H1 (cell line): ENCODE data around the gene SEMA3A. TPM values are rescaled to one million over a fixed set of nuclear protein-coding genes. Genes with fewer than 3 reads are reported as not detected.

Source experiments
- CTCF ChIA-PET: fragments of 300-600 bp; sonication (Branson Sonifier 250); formaldehyde crosslinking; loops from one replicate; lab custom pipeline; 2021; ENCODE audit not compliant: partially characterized antibody; lab: Charles Lee
- POLR2A ChIA-PET: fragments of 300-600 bp; sonication (Branson Sonifier 250); formaldehyde crosslinking; loops from one replicate; lab custom pipeline; 2021; ENCODE audit warnings: inconsistent platforms; ENCODE audit not compliant: partially characterized antibody; lab: Charles Lee
- DNase-seq, 2 experiments: peaks; one replicate each; pipeline versions ENCODE4 v3.0.0 to v3.0.0-alpha.2; 2010 to 2022; ENCODE audit warnings: low spot score in 2 of 2, low read depth in 1 of 2, mixed read lengths in 1 of 2
- FAIRE-seq: peaks from 2 replicates; lab custom pipeline; 2011; peaks lifted over from hg19 to GRCh38; lab: Jason Lieb, UNC
- H2AFZ ChIP-seq: 2 replicates; pipeline ENCODE4 v1.8.1; 2012; ENCODE audit warnings: low read length, inconsistent platforms
- H2AK5ac ChIP-seq: 2 replicates; pipeline ENCODE4 v1.6.1; 2013; ENCODE audit warnings: low read depth, low read length
- H2BK120ac ChIP-seq: replicated peaks from 2 replicates; pipeline ENCODE3; 2013; ENCODE audit warnings: low read depth, low read length, inconsistent platforms
- H2BK12ac ChIP-seq: 2 replicates; pipeline ENCODE4 v1.6.1; 2013; ENCODE audit warnings: low read depth, low read length
- H2BK15ac ChIP-seq: 2 replicates; pipeline ENCODE4 v1.6.1; 2013; ENCODE audit warnings: low read length
- H2BK20ac ChIP-seq: 2 replicates; pipeline ENCODE4 v1.6.1; 2013; ENCODE audit warnings: low read length
- H2BK5ac ChIP-seq: 2 replicates; pipeline ENCODE4 v1.6.1; 2013; ENCODE audit warnings: low read depth, low read length
- H3K14ac ChIP-seq: 2 replicates; pipeline ENCODE4 v1.6.1; 2013; ENCODE audit warnings: inconsistent platforms; ENCODE audit not compliant: insufficient read length
- H3K18ac ChIP-seq: 2 replicates; pipeline ENCODE4 v1.6.1; 2013; ENCODE audit warnings: low read length; ENCODE audit errors: extremely low read depth
- H3K23ac ChIP-seq: 2 replicates; pipeline ENCODE4 v1.6.1; 2013; ENCODE audit warnings: inconsistent platforms; ENCODE audit not compliant: insufficient read length
- H3K23me2 ChIP-seq: 2 replicates; pipeline ENCODE4 v1.6.1; 2013; ENCODE audit warnings: low read depth, low read length
- H3K27ac ChIP-seq: 2 replicates; pipeline ENCODE4 v1.6.1; 2011; ENCODE audit warnings: low read depth, low read length, inconsistent platforms
- H3K27me3 ChIP-seq, 4 experiments: replicated peaks in 1 of 4; 1 replicate in 1 of 4; 2 replicates in 3 of 4; pipeline versions ENCODE4 v1.6.1 to v1.8.1; 2011 to 2013; ENCODE audit warnings: low read length in 3 of 4, mild to moderate bottlenecking in 3 of 4, inconsistent platforms in 2 of 4, mixed read lengths in 2 of 4, moderate library complexity in 1 of 4; ENCODE audit not compliant: control insufficient read depth in 3 of 4, insufficient read depth in 3 of 4; ENCODE audit errors: extremely low read depth in 1 of 4
- H3K36me3 ChIP-seq, 4 experiments: 2 replicates each; pipeline versions ENCODE4 v1.6.1 to v1.8.1; 2011 to 2013; ENCODE audit warnings: mild to moderate bottlenecking in 4 of 4, low read length in 3 of 4, moderate library complexity in 2 of 4, control low read depth in 1 of 4, inconsistent platforms in 1 of 4; ENCODE audit not compliant: insufficient read depth in 4 of 4, control insufficient read depth in 2 of 4
- H3K4ac ChIP-seq: replicated peaks from 2 replicates; pipeline ENCODE3; 2013; ENCODE audit warnings: low read length, low read depth, mixed read lengths, inconsistent platforms; ENCODE audit not compliant: insufficient read length
- H3K4me1 ChIP-seq, 4 experiments: replicated peaks in 1 of 4; 1 replicate in 1 of 4; 2 replicates in 3 of 4; pipeline versions ENCODE4 v1.6.1 to v1.8.1; 2011 to 2013; ENCODE audit warnings: low read length in 3 of 4, inconsistent platforms in 2 of 4, mixed read lengths in 1 of 4; ENCODE audit not compliant: insufficient read depth in 4 of 4, control insufficient read depth in 3 of 4
- H3K4me2 ChIP-seq, 2 experiments: 2 replicates each; pipeline versions ENCODE4 v1.6.1 to v1.8.1; 2011 to 2013; ENCODE audit warnings: low read depth in 2 of 2, low read length in 2 of 2, control low read depth in 1 of 2, inconsistent platforms in 1 of 2, mild to moderate bottlenecking in 1 of 2; ENCODE audit not compliant: insufficient read depth in 1 of 2
- H3K4me3 ChIP-seq, 4 experiments: fragments of 200-600, 300-600 bp in 1 of 4; sonication (generic), shearing (Covaris generic), sonication (Bioruptor Twin) in 1 of 4; 2 replicates each; pipeline versions ENCODE4 v1.5.1 to v1.8.1; 2011 to 2016; ENCODE audit warnings: low read length in 4 of 4, low read depth in 3 of 4, control low read depth in 2 of 4, inconsistent platforms in 2 of 4, mild to moderate bottlenecking in 2 of 4, mixed read lengths in 1 of 4, moderate library complexity in 1 of 4; ENCODE audit not compliant: insufficient read depth in 2 of 4; ENCODE audit errors: extremely low read depth in 1 of 4
- H3K56ac ChIP-seq: replicated peaks from 2 replicates; pipeline ENCODE3; 2013; ENCODE audit warnings: low read depth, mild to moderate bottlenecking, mixed read lengths, low read length, inconsistent platforms; ENCODE audit not compliant: insufficient read length
- H3K79me1 ChIP-seq: 2 replicates; pipeline ENCODE4 v1.6.1; 2013; ENCODE audit warnings: low read depth, low read length, control low read depth
- H3K79me2 ChIP-seq, 2 experiments: 2 replicates each; pipeline versions ENCODE4 v1.6.1 to v1.8.1; 2012 to 2013; ENCODE audit warnings: low read length in 2 of 2, mild to moderate bottlenecking in 2 of 2, inconsistent platforms in 1 of 2; ENCODE audit not compliant: insufficient read depth in 2 of 2, control insufficient read depth in 1 of 2
- H3K9ac ChIP-seq, 4 experiments: replicated peaks in 1 of 4; 1 replicate in 1 of 4; 2 replicates in 3 of 4; pipeline versions ENCODE4 v1.6.1 to v1.8.1; 2011 to 2013; ENCODE audit warnings: low read depth in 3 of 4, low read length in 3 of 4, control low read depth in 2 of 4, mild to moderate bottlenecking in 2 of 4, moderate library complexity in 2 of 4, inconsistent platforms in 1 of 4; ENCODE audit errors: extremely low read depth in 1 of 4
- H3K9me3 ChIP-seq, 2 experiments: 2 replicates each; pipeline versions ENCODE4 v1.6.1 to v1.8.1; 2012 to 2013; ENCODE audit warnings: mild to moderate bottlenecking in 2 of 2, moderate library complexity in 2 of 2, control low read depth in 1 of 2, inconsistent platforms in 1 of 2, low read depth in 1 of 2, low read length in 1 of 2, mixed read lengths in 1 of 2; ENCODE audit not compliant: insufficient read depth in 2 of 2
- H4K20me1 ChIP-seq, 2 experiments: replicated peaks in 1 of 2; 2 replicates each; pipeline versions ENCODE3 to v1.8.1; 2011 to 2013; ENCODE audit warnings: inconsistent platforms in 2 of 2, low read length in 2 of 2, mild to moderate bottlenecking in 1 of 2; ENCODE audit not compliant: insufficient read depth in 2 of 2, control insufficient read depth in 1 of 2
- H4K5ac ChIP-seq: 2 replicates; pipeline ENCODE4 v1.6.1; 2013; ENCODE audit warnings: low read length, low read depth, mixed read lengths, inconsistent platforms; ENCODE audit not compliant: insufficient read length
- H4K8ac ChIP-seq: 2 replicates; pipeline ENCODE4 v1.8.0; 2013; ENCODE audit warnings: mild to moderate bottlenecking, moderate library complexity, low read length, inconsistent platforms; ENCODE audit not compliant: insufficient read depth; ENCODE audit errors: extremely low read depth
- H4K91ac ChIP-seq: replicated peaks from 2 replicates; pipeline ENCODE3; 2013; ENCODE audit warnings: low read length, mixed read lengths, inconsistent platforms; ENCODE audit not compliant: insufficient read length
- BRCA1 ChIP-seq: IDR thresholded peaks from 2 replicates; pipeline ENCODE4 v1.6.1; 2012; ENCODE audit warnings: low read depth, low read length, improper control_type of control experiment
- CTBP2 ChIP-seq: IDR thresholded peaks from 2 replicates; pipeline ENCODE4 v1.7.0; 2011; ENCODE audit warnings: borderline replicate concordance, mild to moderate bottlenecking, moderate library complexity, mixed read lengths, low read length; ENCODE audit not compliant: insufficient read depth, insufficient read length
- KDM1A ChIP-seq: fragments of 200-600, 300-600 bp; sonication (generic); IDR thresholded peaks from 2 replicates; pipeline ENCODE4 v1.7.1; 2016; ENCODE audit warnings: mild to moderate bottlenecking, low read length, borderline replicate concordance
- NRF1 ChIP-seq: IDR thresholded peaks from 2 replicates; pipeline ENCODE4 v1.6.1; 2011; ENCODE audit warnings: mild to moderate bottlenecking, low read depth, low read length, improper control_type of control experiment
- RAD21 ChIP-seq, 2 experiments: IDR thresholded peaks in 1 of 2; conservative IDR thresholded peaks in 1 of 2; 2 replicates each; pipeline ENCODE4 v1.6.1; 2011; ENCODE audit warnings: low read depth in 2 of 2, low read length in 2 of 2, improper control_type of control experiment in 1 of 2, inconsistent platforms in 1 of 2, mild to moderate bottlenecking in 1 of 2, moderate library complexity in 1 of 2
- RFX5 ChIP-seq: IDR thresholded peaks from 2 replicates; pipeline ENCODE4 v1.6.1; 2011; ENCODE audit warnings: low read depth, low read length, improper control_type of control experiment, borderline replicate concordance
- SAP30 ChIP-seq: fragments of 300-600 bp; sonication (generic); IDR thresholded peaks from 2 replicates; pipeline ENCODE4 v1.7.1; 2012; ENCODE audit warnings: low read length, moderate library complexity, mild to moderate bottlenecking, inconsistent platforms; ENCODE audit not compliant: insufficient read depth, insufficient replicate concordance
- WGBS, 2 experiments: shearing (Covaris generic) in 1 of 2; methylation state at CpG; one replicate each; pipeline versions ENCODE4 v1.1.6 to v1.1.7; 2013 to 2015; ENCODE audit warnings: low lambda C conversion rate in 2 of 2, mixed read lengths in 2 of 2, inconsistent platforms in 1 of 2, low coverage in 1 of 2, missing lambda C conversion rate in 1 of 2; ENCODE audit not compliant: insufficient replicate concordance in 2 of 2, insufficient coverage in 1 of 2, insufficient read length in 1 of 2; ENCODE audit errors: extremely low coverage in 1 of 2, missing lambda C conversion rate in 1 of 2; 5-methylcytosine and 5-hydroxymethylcytosine counted together
- polyA plus RNA-seq, 7 experiments: library from polyadenylated mRNA; depleted of rRNA in 3 of 7; stranded (reverse) in 5 of 7; unstranded in 2 of 7; fragments of >200 nt in 5 of 7; fragments of 200-250 nt in 2 of 7; gene quantifications; 1 replicate in 5 of 7; 2 replicates in 1 of 7; 4 replicates in 1 of 7; pipeline versions ENCODE4 v1.2.1 to v1.2.3, GENCODE V29; 2011 to 2013; ENCODE audit warnings: missing spikeins in 2 of 7, mixed read lengths in 2 of 7
- total RNA-seq: library from RNA; stranded (reverse); fragmentation: NEBNext Ultra II Directional; extraction: Animal tissue kit (Norgen Biotek cat#: 25700); gene quantifications from 2 replicates; pipeline ENCODE4 v1.2.1, GENCODE V29; 2021
- TF ChIP-seq, protein P1 (sequence below), 3 experiments: IDR thresholded peaks; 1 replicate in 2 of 3; 2 replicates in 1 of 3; pipeline versions ENCODE4 v1.5.1 to v1.6.1; 2011; ENCODE audit warnings: low read length in 3 of 3, mild to moderate bottlenecking in 3 of 3, inconsistent platforms in 2 of 3, low read depth in 1 of 3, moderate library complexity in 1 of 3; ENCODE audit not compliant: insufficient read depth in 1 of 3; ENCODE audit errors: control extremely low read depth in 1 of 3

Gene SEMA3A
- total and polyA plus RNA-seq, 2 of the 8 experiments (the other 6 are each of a cell fraction or from before 2014, with no cell fraction given), result 8.1 to 45.9 TPM

GRCh38 chr7:84073186-84073875 is 121.3 kb downstream of the SEMA3A start:
- POLR2A ChIA-PET, result no interaction called here
- Histone ChIP-seq H3K79me2 (peaks cover 0 to 3% of the 10 kb centered on the region in 2 experiments; a peak in 2 of 4 replicates), H3K23ac (no peak overlapping the region), H3K27me3 (no peaks in the 10 kb centered on the region), H3K27ac (no peak overlapping the region), H4K5ac (no peak overlapping the region), H3K23me2 (no peaks in the 10 kb centered on the region), H2BK20ac (no peak overlapping the region), H4K8ac (no peak overlapping the region), H2BK120ac (no peak overlapping the region), H3K14ac (no peak overlapping the region), H3K79me1 (no peaks in the 10 kb centered on the region), H2AFZ (no peak overlapping the region), H3K4me2 (no peak overlapping the region), H2AK5ac (no peak overlapping the region), H4K91ac (no peak overlapping the region), H2BK15ac (no peak overlapping the region), H3K4me1 (no peaks in the 10 kb centered on the region), H3K36me3 (no peaks in the 10 kb centered on the region; a peak in 1 of 8 replicates), H3K4ac (no peak overlapping the region), H3K56ac (no peak overlapping the region), H2BK12ac (no peak overlapping the region), H3K9me3 (no peaks in the 10 kb centered on the region), H2BK5ac (no peak overlapping the region), H3K4me3 (no peak overlapping the region), H4K20me1 (no peaks in the 10 kb centered on the region), H3K9ac (no peak overlapping the region), H3K18ac (no peak overlapping the region; the same call in 1 of the 2 replicates)
- CTCF ChIA-PET, result interaction anchor here (0.6 to 1.1 kb wide), 2 partner anchors 116 to 174 kb away, joined by 3 to 4 read pairs; no protein-coding TSS in a partner anchor
- WGBS, 2 experiments, result 81% methylated on average over 3 of the region's 3 CpGs; no CpG with 5 or more reads in 1 of the 2 experiments
- DNase-seq (no peak), FAIRE-seq (no peak)
- TF ChIP-seq RAD21 (IDR thresholded peaks at IDR 0.05 in 1 of 2, conservative IDR thresholded peaks at IDR 0.05 in 1 of 2; ENCODE audit: low read depth in 2 of 2, low read length in 2 of 2) (no peak), BRCA1 (no peak), RFX5 (no peak), CTBP2 (no peak), SAP30 (no peak), KDM1A (no peak), NRF1 (no peak)
- TF ChIP-seq, protein P1, sequence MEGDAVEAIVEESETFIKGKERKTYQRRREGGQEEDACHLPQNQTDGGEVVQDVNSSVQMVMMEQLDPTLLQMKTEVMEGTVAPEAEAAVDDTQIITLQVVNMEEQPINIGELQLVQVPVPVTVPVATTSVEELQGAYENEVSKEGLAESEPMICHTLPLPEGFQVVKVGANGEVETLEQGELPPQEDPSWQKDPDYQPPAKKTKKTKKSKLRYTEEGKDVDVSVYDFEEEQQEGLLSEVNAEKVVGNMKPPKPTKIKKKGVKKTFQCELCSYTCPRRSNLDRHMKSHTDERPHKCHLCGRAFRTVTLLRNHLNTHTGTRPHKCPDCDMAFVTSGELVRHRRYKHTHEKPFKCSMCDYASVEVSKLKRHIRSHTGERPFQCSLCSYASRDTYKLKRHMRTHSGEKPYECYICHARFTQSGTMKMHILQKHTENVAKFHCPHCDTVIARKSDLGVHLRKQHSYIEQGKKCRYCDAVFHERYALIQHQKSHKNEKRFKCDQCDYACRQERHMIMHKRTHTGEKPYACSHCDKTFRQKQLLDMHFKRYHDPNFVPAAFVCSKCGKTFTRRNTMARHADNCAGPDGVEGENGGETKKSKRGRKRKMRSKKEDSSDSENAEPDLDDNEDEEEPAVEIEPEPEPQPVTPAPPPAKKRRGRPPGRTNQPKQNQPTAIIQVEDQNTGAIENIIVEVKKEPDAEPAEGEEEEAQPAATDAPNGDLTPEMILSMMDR (IDR thresholded peaks at IDR 0.05; ENCODE audit: control extremely low read depth in 1 of 3, insufficient read depth in 1 of 3, low read depth in 1 of 3, low read length in 3 of 3), result no peak
